Neural progenitor cell (in vitro differentiated cells): ENCODE data around the gene SSBP3. TPM values are rescaled to one million over a fixed set of nuclear protein-coding genes. Genes with fewer than 3 reads are reported as not detected.

Source experiments
- DNase-seq: peaks from one replicate; pipeline ENCODE4 v3.0.0-alpha.2; 2016; ENCODE audit warnings: low spot score
- H2AFZ ChIP-seq: fragments of 200-600 bp; sonication (generic); replicated peaks from 2 replicates; pipeline ENCODE4 v1.6.1; 2016; ENCODE audit warnings: antibody characterized with exemption
- H3F3A ChIP-seq: fragments of 200-600 bp; sonication (generic); 2 replicates; pipeline ENCODE4 v1.6.1; 2016; ENCODE audit warnings: antibody characterized with exemption, low read depth
- H3K27ac ChIP-seq: fragments of 200-600 bp; sonication (generic); 2 replicates; pipeline ENCODE4 v1.5.1; 2016; ENCODE audit warnings: mild to moderate bottlenecking
- H3K27me3 ChIP-seq: fragments of 200-600 bp; sonication (generic); 2 replicates; pipeline ENCODE4 v1.6.1; 2016; ENCODE audit warnings: mild to moderate bottlenecking, moderate library complexity
- H3K36me3 ChIP-seq: fragments of 200-600 bp; sonication (generic); 2 replicates; pipeline ENCODE4 v1.5.1; 2016
- H3K4me1 ChIP-seq: fragments of 200-600 bp; sonication (generic); 2 replicates; pipeline ENCODE4 v1.6.1; 2016; ENCODE audit warnings: mixed run types
- H3K4me2 ChIP-seq: fragments of 200-600 bp; sonication (generic); 2 replicates; pipeline ENCODE4 v1.6.1; 2016
- H3K4me3 ChIP-seq: fragments of 200-600 bp; sonication (generic); 2 replicates; pipeline ENCODE4 v1.5.1; 2016
- H3K79me2 ChIP-seq: fragments of 200-600 bp; sonication (generic); 2 replicates; pipeline ENCODE4 v1.6.1; 2016; ENCODE audit warnings: low read depth
- H3K9ac ChIP-seq: fragments of 200-600 bp; sonication (generic); 2 replicates; pipeline ENCODE4 v1.6.1; 2016
- H3K9me3 ChIP-seq: fragments of 200-600 bp; sonication (generic); 2 replicates; pipeline ENCODE4 v1.5.1; 2016; ENCODE audit warnings: low read depth
- H4K20me1 ChIP-seq: fragments of 200-600 bp; sonication (generic); 2 replicates; pipeline ENCODE4 v1.6.1; 2016; ENCODE audit warnings: low read depth
- H3K27ac Mint-ChIP-seq: 3 replicates; pipeline ENCODE4 v1.8.0; 2021; ENCODE audit warnings: mixed read lengths
- H3K27me3 Mint-ChIP-seq: 2 replicates; pipeline ENCODE4 v1.8.0; 2022; ENCODE audit warnings: low read depth, mild to moderate bottlenecking, inconsistent platforms, moderate library complexity, mixed read lengths; ENCODE audit not compliant: insufficient read depth
- H3K36me3 Mint-ChIP-seq: 3 replicates; pipeline ENCODE4 v1.8.0; 2021; ENCODE audit warnings: mixed read lengths
- H3K4me1 Mint-ChIP-seq: 3 replicates; pipeline ENCODE4 v1.8.0; 2021; ENCODE audit warnings: mixed read lengths
- H3K4me3 Mint-ChIP-seq: 3 replicates; pipeline ENCODE4 v1.8.0; 2021; ENCODE audit warnings: mild to moderate bottlenecking, moderate library complexity, mixed read lengths
- H3K9me3 Mint-ChIP-seq: 3 replicates; pipeline ENCODE4 v1.8.0; 2020; ENCODE audit warnings: mixed read lengths
- CTCF ChIP-seq: fragments of 200-600 bp; sonication (generic); IDR thresholded peaks from 2 replicates; pipeline ENCODE4 v1.5.1; 2017; ENCODE audit warnings: antibody characterized with exemption, mild to moderate bottlenecking
- EZH2 ChIP-seq: fragments of 200-600 bp; sonication (generic); IDR thresholded peaks from 2 replicates; pipeline ENCODE4 v1.6.1; 2017; ENCODE audit warnings: antibody characterized with exemption, mild to moderate bottlenecking, moderate library complexity
- EZH2phosphoT487 ChIP-seq: fragments of 200-600 bp; sonication (generic); IDR thresholded peaks from 2 replicates; pipeline ENCODE4 v1.6.1; 2017; ENCODE audit warnings: antibody characterized with exemption
- total RNA-seq: library from RNA; depleted of rRNA; stranded (reverse); fragments of >200 nt; gene quantifications from 2 replicates; pipeline ENCODE4 v1.2.3, GENCODE V29; 2015; ENCODE audit warnings: low replicate concordance

SSBP3 gene
- total RNA-seq, 1 donor from 2014 or later, result 53.0 TPM

GRCh38 chr1:54354899-54355298, 51.3 kb downstream of the SSBP3 start:
- Histone ChIP-seq H3K36me3 (no peaks in the 10 kb centered on the region), H4K20me1 (peaks cover 100% of the 10 kb centered on the region), H3K27ac (no peak overlapping the region), H3K4me1 (peaks cover 58% of the 10 kb centered on the region), H3K4me2 (peak overlapping the region; percentile 68), H3K9me3 (no peaks in the 10 kb centered on the region), H3K27me3 (no peaks in the 10 kb centered on the region), H3F3A (peaks cover 35% of the 10 kb centered on the region), H3K79me2 (peaks cover 100% of the 10 kb centered on the region), H2AFZ (no peak overlapping the region), H3K9ac (no peak overlapping the region), H3K4me3 (no peak overlapping the region)
- TF ChIP-seq EZH2 (no peak), EZH2phosphoT487 (no peak), CTCF (no peak)
- peak overlapping the region; percentile 93 for H3K27ac Mint-ChIP-seq
- H3K27me3 Mint-ChIP-seq, result peaks cover 7% of the 10 kb centered on the region
- peaks cover 16% of the 10 kb centered on the region for H3K36me3 Mint-ChIP-seq
- DNase-seq, result peak; percentile 70
- H3K4me3 Mint-ChIP-seq, result peak overlapping the region; percentile 77
- H3K4me1 Mint-ChIP-seq, result peaks cover 94% of the 10 kb centered on the region
- H3K9me3 Mint-ChIP-seq, result no peaks in the 10 kb centered on the region

GRCh38 chr1:54353959-54354358, 52.2 kb downstream of the SSBP3 start:
- peaks cover 19% of the 10 kb centered on the region for H3K36me3 Mint-ChIP-seq
- Histone ChIP-seq H3K79me2 (peaks cover 97% of the 10 kb centered on the region), H3K27ac (no peak overlapping the region), H3K4me2 (peak overlapping the region; percentile 68), H3K9me3 (no peaks in the 10 kb centered on the region), H3K4me1 (peaks cover 53% of the 10 kb centered on the region), H2AFZ (no peak overlapping the region), H3K36me3 (no peaks in the 10 kb centered on the region), H4K20me1 (peaks cover 100% of the 10 kb centered on the region), H3K9ac (no peak overlapping the region), H3F3A (peaks cover 35% of the 10 kb centered on the region), H3K27me3 (no peaks in the 10 kb centered on the region), H3K4me3 (no peak overlapping the region)
- H3K4me3 Mint-ChIP-seq, result peak overlapping the region; percentile 53
- TF ChIP-seq CTCF (no peak), EZH2phosphoT487 (no peak)
- peaks cover 90% of the 10 kb centered on the region for H3K4me1 Mint-ChIP-seq
- H3K27ac Mint-ChIP-seq, result peak overlapping the region; percentile 57
- DNase-seq, result peak; percentile 47
- peaks cover 7% of the 10 kb centered on the region for H3K27me3 Mint-ChIP-seq
- no peaks in the 10 kb centered on the region for H3K9me3 Mint-ChIP-seq

GRCh38 chr1:54352755-54353154, 53.4 kb downstream of the SSBP3 start:
- peaks cover 35% of the 10 kb centered on the region for H3F3A ChIP-seq
- H3K4me2 ChIP-seq, result no peak overlapping the region
- Mint-ChIP-seq H3K4me1 (peaks cover 80% of the 10 kb centered on the region), H3K9me3 (no peaks in the 10 kb centered on the region), H3K4me3 (no peak overlapping the region), H3K27me3 (peaks cover 7% of the 10 kb centered on the region), H3K36me3 (peaks cover 18% of the 10 kb centered on the region), H3K27ac (no peak overlapping the region)
- no peaks in the 10 kb centered on the region for H3K36me3 ChIP-seq
- H3K79me2 ChIP-seq, result peaks cover 94% of the 10 kb centered on the region
- no peak overlapping the region for H3K9ac ChIP-seq
- H3K4me1 ChIP-seq, result peaks cover 52% of the 10 kb centered on the region
- no peak overlapping the region for H3K27ac ChIP-seq
- H3K4me3 ChIP-seq, result no peak overlapping the region
- no peaks in the 10 kb centered on the region for H3K27me3 ChIP-seq
- no peaks in the 10 kb centered on the region for H3K9me3 ChIP-seq
- H4K20me1 ChIP-seq, result peaks cover 98% of the 10 kb centered on the region
- no peak overlapping the region for H2AFZ ChIP-seq
- no peak for DNase-seq
- TF ChIP-seq EZH2 (no peak), EZH2phosphoT487 (no peak), CTCF (no peak)
